ENCODE measurements around the gene ARFGAP2.

ARFGAP2 gene

GRCh38 chr11:47166368-47166767 is 10.3 kb downstream of the ARFGAP2 start:
- DNase-seq: no peak

GRCh38 chr11:47165253-47165840 is 11.3 kb downstream of the ARFGAP2 start:
- no peak for DNase-seq

DNA sequence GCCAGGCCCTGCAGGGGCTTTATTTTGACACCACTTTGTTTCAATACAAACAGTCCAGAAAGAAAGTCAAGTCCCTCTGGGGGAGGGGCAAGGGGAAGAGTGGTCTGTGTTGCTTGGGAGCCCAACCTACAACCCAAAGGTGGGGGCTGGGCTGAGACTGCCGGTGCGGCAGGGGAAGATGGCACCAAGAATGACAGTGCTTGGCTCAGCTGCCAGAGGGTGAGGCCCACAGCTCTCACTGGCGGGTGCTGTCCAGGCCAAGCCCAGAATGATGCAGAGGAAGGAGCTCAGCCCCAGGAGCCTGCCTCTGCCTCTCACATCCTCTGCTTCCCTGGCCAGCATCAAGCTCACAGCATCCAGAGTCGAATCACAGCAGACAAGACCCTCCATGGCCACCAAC is 12.4 kb downstream of the ARFGAP2 start:
- DNase-seq: no peak

- no peak for DNase-seq
These were observed 12.8 kb downstream of the ARFGAP2 start for GRCh38 chr11:47163898-47164297.

DNA sequence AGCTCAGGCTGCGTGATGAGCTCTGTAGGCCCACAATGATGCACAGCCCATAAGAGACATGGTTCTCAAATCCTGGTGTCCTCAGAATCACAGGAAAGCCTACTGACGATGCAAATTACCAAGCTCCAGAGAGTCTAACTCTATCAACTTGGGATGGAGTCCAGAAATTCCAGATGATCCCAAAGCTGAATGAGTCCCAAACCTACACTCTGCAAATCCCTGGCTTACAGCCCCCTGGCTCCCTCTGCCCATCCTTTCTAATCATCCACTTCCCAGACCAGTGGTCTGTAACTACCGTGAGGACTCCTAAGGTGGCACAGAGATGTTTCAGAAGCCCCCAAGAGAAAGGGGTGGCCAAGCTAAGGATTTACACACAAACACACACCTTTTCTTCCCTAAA is 13.5 kb downstream of the ARFGAP2 start:
- DNase-seq: no peak

DNA sequence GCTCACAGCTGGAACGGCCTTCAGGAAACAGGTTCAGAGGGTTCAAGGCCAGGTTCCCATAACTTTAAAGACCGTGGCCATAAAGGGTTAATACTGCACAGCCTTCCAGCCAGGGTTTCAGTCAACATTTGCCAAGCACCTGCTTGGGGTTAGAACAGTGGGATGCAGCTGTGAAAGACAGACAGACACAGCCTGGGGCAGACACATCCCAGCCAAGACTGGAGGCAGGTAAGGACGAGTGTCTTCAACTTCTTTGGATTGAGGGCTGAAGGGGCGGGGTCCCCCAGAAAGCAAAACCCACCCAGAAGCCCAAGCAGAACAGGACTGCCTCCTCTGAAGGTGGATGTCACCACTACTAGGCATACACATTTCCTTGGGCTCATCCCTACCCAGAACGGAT is 14.3 kb downstream of the ARFGAP2 start:
- no peak for DNase-seq

DNA sequence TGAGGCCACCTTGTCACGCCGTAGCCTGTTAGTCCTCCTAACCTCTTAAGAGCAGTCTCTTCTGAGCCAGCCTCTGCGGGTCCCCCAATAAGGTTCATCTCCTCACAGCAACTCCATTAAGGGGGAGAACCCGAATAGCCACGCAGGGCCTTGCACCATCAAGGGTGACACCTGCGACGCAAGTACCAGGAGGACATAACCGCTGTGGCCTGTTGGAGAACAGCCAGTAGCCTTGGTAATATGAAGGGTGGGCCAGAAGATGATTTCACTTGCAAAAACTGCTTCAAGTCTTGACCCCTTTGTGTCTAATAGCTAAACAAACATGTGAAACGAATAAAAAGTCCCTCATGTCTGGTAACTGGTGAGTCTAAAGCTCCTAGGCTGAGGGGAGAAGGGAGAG is 14.8 kb downstream of the ARFGAP2 start:
- DNase-seq: no peak

GRCh38 chr11:47161134-47161854 is 15.4 kb downstream of the ARFGAP2 start:
- peak; percentile 70 for DNase-seq

- DNase-seq: no peak
These were observed 15.9 kb downstream of the ARFGAP2 start for GRCh38 chr11:47160753-47161133.

DNA sequence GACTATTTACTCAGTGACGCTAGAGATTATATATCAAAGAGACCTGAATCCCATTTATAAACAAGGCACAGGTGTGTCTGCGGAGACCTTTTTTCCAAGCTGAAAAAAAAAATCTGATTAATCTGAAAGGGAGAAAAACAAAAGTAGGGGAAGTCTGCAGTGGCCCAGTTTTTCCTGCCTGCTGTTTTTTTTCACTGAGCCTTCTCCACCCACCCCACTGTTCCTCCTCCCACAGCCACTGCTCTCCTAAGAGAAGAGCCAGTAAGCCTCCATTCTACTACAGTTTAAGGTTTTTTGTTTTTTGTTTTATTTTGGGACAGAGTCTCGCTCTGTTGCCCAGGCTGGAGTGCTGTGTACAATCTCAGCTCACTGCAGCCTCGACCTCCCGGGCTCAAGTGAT is 18.4 kb downstream of the ARFGAP2 start:
- DNase-seq: no peak

- DNase-seq: no peak
These were observed 18.9 kb downstream of the ARFGAP2 start for GRCh38 chr11:47157805-47158204.

DNA sequence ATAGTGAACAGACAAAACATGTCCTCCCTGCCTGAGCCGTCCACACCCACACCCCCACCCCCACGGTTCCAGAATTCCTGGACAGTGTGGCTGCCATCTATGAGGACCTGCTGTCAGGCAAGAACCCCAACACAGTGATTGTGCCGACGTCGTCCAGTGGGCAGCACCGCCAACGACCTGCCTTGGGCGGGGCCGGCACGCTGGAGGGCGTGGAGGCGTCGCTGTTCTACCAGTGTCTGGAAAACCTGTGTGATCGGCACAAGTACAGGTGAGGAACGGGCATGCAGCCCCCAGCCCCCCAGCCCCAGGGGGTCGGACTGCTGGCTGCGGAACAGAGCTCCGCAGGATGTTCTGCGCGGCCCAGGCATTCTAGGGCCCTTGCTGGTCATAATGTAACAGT is 19.7 kb downstream of the ARFGAP2 start:
- DNase-seq: no peak

DNA sequence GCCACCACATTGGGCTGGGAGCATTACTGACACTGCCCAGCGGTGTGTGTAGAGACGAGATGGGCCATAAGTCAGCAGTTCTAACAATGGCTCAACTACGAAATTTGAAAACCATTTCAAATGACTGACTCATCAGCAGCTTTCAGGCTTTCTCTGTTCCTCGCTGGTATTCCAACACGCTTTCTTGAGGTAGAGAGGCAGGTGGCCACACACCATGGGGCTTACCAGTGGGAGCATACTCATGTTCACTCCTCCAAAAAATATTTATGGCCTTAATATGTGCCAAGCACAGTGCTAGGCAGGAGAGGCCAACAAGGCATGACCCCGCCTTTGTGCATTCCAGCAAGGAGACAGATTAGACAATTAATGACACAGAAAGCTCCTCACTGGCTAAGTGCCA is 20.3 kb downstream of the ARFGAP2 start:
- DNase-seq: no peak

DNA sequence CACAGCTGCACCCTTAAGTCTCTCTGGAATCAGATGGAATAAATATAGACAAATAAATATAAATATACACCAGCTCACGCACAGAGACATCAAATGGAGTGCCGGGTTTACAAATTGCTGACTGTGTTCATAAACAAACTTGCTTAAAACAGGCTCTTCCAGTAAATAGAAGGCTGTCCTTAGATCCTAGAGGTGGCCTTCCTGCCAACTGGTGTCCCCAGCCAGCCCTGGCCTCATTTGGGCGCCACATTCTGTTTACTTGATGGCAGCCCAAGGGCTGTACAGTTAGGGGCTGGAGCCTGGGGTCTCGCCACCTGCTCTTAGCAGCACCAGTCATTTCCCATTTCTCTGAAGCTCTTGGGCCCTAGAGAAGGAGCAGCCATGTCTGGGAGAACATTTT is 20.8 kb downstream of the ARFGAP2 start:
- DNase-seq: no peak

GRCh38 chr11:47154616-47155570 is 21.8 kb downstream of the ARFGAP2 start:
- no peak for DNase-seq

DNA sequence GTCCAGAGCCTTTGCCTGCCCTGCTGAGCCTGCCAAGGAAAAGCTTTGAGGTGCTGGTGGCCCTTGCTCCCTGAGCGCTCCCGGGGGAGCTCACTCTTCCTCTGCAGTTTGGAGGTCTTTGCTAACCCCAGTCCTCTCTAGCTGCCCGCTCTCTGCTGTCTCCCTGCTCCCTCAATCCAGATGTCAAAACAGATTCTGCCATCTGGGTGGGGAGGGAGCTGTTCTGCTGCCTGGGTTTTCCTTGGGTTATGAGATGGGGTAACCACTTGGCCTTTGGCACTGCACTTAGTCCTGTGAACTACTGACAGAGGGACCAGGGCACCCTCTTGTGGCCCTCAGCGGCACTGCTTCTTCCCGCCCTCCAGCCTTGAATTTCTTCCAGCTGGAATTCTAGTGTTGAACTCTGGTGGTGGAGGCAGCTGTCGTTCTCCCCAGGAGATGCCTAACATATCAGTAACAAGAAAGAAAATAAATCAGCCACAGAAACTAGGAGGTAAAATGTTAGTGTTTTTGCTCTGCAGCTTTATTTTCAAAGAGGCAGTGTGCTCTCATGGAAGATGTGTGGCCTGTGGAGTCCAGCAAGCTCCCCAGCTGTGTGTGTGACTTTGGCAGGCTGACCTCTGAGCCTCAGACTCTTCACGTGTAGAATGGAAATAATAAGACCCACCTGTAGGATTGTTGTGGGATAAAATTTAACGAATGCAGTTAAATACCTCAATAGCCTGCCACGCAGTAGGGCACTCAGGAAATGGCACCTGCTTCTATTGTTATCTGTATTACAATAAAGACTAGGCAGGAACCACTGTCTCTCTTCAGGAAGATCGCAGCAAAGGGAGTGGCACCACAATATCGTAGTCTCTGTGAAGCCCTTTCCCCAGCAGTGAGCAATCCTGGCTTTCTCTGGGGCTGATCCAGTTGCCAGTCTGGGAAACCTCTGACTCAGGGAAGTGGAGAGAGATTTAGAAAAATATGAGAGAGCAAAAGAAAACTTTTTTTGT is 23.4 kb downstream of the ARFGAP2 start:
- peak; percentile 78 for DNase-seq

- no peak for DNase-seq
These were observed 24.3 kb downstream of the ARFGAP2 start for GRCh38 chr11:47152126-47152952.

GRCh38 chr11:47149782-47150181 is 26.9 kb downstream of the ARFGAP2 start:
- no peak for DNase-seq

DNA sequence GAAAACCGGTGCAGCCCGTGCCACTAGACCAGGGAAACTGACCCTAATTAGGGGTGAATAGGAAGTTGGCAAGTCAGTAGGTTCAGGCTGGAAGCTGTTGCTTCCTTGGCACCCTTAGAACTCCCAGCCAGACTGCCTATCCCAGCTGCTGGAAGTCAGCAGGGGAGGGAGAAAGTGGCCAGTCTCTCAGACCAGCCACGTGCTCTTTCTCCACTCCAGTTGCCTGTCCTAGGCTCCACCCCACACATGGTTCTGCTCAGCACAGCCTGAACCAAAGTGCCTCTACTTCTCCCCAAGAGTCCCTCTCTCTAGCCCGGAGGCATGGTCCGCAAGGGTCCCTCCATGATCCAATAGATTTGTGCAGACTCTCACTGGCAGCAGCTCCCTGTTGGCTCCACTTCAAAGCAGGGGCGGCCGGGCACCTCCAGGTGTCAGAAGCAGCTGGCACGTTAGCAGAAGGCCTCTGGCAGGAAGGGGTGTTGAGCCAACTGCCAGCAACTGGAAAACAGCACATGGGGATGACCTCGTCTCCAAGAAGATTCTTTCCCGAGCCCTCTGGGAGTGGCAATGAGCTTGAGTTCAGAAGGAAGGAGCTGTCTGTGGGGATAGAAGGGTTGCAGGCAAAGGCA is 27.7 kb downstream of the ARFGAP2 start:
- DNase-seq: no peak

DNA sequence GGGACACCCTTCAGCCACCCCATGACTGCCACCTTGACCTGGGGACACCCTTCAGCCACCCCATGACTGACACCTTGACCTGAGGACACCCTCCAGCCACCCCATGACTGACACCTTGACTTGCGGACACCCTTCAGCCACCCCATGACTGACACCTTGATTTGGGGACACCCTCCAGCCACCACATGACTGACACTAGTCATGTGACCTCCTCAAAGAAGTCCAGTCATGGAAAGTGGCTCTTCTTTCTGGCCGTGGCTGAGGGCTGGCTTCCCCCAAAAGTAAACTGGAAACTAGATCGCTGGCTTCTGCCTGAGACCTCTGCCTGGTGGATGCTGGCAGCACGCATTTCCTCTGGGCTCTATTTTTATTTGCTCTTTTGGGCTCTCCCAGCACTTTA is 28.4 kb downstream of the ARFGAP2 start:
- no peak for DNase-seq

DNA sequence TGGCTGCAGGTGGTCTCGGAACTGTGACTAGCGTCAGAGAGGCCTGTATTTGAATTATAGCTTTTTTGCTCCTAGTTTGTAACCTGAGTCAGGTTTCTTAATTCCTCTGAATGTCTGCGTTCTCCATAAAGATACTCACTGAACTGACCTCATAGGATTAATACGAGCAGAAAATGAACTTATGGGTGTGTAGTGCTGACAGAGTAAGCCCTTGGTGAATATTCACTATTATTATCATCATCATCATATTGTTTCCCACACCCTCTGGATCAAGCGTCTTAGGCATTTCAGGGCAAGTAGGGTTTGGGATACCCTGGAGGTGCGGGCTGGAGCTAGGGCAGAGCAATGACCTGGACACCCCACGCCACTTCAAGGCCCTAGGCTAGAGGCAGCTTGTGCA is 29.0 kb downstream of the ARFGAP2 start:
- no peak for DNase-seq
